ENCODE measurements around the gene DNAJC1.
"Not testable (repeated sequence)": the region's sequence is repeated elsewhere in the genome, so short reads cannot be mapped to it uniquely, and the experiment has no call there.

DNAJC1 gene, protein sequence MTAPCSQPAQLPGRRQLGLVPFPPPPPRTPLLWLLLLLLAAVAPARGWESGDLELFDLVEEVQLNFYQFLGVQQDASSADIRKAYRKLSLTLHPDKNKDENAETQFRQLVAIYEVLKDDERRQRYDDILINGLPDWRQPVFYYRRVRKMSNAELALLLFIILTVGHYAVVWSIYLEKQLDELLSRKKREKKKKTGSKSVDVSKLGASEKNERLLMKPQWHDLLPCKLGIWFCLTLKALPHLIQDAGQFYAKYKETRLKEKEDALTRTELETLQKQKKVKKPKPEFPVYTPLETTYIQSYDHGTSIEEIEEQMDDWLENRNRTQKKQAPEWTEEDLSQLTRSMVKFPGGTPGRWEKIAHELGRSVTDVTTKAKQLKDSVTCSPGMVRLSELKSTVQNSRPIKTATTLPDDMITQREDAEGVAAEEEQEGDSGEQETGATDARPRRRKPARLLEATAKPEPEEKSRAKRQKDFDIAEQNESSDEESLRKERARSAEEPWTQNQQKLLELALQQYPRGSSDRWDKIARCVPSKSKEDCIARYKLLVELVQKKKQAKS

DNA sequence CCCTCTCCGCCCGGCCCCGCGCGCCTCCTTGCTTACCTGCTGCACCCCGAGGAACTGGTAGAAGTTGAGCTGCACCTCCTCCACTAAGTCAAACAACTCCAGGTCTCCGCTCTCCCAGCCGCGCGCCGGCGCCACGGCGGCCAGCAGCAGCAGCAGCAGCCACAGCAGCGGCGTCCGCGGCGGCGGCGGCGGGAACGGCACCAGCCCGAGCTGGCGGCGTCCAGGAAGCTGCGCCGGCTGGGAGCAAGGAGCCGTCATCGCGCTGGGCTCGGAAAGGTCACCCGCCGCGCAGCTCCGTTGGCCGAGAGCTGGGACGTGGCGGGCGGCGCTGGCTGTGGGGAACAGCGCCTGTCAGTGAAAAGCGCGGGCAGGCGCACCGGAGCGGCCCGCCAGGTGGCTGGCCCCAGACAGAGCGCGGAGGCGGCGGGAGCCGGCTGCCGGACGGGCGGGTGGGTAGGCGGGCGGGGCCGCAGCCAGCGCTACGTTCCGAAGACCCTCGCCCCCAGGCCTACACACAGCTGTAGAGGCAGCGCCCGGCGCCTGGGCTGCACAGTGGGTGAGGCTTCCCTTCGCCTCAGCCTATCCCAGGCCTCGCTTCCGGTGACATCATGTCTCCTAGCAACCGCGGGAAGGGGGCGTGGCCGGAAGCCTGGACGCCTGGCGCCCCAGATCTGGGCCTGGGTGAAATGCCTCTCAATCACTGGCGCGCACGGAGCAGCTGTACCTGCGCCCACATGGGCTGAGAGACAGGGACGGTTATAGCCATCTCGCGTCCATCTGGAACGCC, at the start of gene DNAJC1:
Gene DNAJC1 (minus strand): TSS at position 554 of the 787 bp plus-strand sequence. CDS start 296 bp downstream, at position 258.
- peak; percentile 100 for DNase-seq

DNA sequence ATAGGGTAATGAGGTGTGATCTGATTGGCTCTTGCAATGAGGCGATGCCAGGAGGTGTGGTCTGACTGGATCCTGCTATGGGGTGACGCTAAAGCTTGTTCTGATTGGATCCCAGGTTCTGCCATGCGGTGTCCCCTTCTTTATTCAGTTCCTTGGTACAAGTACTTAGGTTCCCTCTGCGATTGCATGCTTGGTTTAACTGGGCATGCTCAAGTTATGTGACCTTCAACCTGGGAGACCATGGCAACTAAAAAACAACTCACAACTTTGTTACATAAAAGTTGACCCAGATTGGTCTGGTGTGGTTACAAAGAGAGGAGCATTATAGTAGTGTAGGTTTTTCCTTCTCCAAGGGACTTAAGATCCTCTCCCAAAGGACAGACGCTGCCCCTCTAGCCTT, 49.5 kb upstream of the DNAJC1 start:
- no peak for DNase-seq

DNA sequence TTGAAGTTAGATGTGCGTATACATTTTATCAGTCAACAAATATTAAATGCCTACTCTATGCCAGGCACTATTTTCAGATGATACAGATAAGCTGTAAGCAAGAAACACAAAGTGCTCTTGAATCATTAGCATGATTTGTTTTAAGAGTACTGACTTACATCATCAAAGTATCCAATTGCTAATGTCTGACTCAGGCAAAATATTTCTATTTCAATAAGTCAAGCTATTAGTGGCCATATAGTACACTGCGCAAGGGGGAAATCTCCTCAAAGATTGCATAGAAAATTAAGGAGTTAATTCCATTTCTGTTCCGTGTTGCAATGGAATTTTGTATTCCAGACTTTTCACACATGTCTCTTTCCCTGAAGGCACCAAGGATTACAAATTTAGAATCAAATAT, 46.1 kb upstream of the DNAJC1 start:
- no peak for DNase-seq

DNA sequence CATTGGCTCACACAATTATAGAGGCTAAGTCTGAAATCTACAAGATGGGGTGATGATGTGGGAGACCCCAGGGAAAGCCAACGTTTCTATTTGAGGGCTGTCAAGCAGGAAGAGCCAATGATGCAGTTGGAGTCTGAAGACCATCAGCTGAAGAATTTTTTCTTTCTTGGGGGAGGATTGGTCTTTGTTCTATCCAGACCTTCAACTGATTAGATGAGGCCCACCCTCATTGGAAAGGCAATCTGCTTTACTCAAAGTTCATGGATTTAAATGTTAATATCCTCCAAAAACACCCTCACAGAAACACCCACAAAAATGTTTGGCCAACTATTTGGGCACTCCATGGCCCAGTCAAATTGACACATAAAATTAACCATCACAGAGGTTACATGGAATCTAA, 44.3 kb upstream of the DNAJC1 start:
- no peak for DNase-seq

DNA sequence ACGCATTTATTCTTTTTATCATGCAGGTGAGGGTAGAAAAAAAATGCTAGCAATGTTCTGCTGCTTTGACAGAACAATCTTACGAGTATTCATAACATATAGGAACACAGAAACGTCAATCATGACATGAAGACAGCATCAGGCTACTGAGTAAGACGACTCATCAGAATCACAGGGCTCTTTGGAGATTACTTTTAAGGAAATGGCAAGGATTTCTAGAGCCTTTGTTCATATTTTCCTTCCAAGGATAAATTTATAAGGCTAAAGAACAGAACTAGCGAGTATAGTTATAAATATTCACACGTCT, 39.8 kb upstream of the DNAJC1 start:
- DNase-seq, result no peak

DNA sequence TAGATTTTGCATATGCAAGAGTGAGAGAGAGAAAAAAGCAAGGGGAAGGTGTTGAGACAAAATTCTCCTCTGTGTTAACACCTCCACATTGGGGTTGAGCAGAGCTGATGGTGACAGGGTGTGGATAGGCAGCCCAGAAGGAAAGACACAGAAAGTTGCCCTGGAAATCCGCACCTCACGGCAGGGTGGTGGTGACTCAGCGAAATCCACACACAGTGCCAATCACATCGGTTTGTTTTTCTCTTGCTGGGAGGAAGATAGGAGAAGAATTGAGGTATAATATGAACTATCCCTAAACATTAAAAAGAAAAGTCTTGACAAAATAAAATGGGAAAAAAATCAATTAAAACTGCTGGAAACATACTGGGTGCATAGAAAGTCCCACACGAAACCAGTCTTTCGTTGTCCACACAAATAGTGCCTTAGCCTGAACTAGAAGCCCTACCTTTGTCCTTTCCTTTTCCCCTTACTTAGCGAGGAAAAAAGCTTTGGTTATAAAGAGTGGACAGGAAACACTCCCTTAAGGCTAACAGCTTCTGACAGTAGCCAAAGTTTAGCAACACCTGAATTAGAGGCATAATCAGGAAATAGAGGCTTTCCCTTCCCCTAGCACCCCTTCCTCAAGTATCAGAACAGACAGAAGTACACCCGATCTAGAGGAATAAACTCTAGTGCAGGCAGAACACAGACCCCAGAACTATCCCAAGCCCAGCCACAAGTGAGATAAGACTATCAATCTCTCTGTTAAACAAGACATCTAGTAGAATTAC, 39.2 kb upstream of the DNAJC1 start:
- DNase-seq, result no peak

DNA sequence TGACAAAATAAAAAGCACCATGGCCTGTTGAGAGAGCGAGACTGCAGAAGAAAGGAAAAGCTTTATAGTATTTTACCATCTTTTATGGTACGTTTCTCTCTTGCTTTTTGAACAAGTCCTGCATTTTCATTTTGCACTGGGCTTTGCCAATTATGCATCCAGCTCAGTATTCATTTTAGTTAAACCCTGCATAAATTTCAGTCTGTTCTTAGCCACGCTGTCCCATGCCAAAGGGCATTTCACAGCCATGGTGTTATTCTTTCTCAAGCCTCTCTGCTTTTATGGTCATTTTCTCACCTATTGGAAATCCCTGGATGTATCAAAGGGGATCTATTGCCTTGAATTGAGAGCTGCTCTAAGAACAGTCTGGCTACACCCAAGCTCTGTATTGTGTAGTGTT, 30.8 kb upstream of the DNAJC1 start:
- DNase-seq, result no peak

DNA sequence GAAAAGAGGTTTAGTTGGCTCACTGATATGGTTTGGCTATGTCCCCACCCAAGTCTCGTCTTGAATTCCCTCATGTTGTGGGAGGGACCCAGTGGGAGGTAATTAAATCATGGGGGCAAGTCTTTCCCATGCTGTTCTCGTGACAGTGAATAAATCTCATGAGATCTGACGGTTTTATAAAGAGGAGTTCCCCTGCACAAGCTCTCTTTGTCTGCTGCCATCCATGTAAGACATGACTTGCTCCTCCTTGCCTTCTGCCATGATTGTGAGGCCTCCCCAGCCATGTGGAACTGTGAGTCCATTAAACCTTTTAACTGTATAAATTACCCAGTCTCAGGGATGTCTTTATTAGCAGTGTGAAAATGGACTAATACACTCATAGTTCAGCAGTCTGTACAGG, 28.7 kb upstream of the DNAJC1 start:
- DNase-seq, result not testable (repeated sequence)

DNA sequence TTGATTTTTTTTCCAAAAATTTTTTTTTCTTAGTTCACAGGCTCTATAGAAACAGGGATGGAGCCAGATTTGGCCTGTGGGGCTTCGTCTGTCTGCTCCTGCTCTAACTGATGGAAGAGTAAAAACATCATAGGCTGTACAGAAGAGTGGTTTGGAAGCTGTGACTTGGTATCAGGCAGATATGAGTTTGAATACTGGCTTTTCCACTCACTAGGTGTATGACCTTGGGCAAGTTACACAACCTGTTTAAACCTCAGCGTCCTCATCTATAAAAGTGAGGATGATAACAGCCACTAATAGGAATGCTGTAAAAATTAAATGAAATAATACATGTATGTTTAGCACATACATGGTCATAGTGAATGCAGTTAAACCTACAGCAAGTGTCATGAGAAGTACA, 26.9 kb upstream of the DNAJC1 start:
- no peak for DNase-seq

DNA sequence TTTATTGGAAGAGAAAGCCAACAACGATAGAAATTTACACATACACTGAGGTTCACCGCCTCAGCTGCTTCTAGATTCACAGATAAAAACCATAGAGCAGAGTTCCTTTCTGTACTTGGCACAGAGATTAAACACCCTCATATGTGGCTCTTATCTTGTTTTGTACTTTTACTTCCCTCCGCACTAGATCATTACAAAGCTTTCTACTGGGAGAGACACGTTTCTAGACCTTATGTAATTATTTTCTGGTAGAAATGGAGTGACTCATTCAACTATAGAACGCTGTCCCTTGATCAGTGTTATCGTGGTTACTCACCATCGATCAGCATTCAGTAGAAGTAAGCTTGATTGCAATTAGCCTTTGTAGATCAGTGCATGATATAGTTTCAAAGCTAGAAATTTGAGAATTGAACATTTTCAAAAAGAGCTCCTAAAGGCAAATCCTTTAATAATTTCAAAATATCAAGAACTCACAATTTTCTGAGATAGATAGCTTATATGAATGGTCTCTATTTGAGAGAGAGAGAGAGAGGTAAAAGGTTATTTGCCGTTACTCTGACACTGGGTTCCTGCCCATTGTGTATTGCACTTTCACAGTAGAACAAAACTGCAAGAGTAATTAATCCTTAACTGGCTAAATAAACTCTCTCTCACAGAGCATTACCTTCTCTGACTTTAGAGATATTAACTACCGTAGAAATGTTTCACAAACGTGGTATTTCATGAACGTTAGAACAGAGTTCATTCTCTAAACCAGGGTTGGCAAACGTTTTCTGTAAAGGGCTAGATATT, 26.1 kb upstream of the DNAJC1 start:
- no peak for DNase-seq

DNA sequence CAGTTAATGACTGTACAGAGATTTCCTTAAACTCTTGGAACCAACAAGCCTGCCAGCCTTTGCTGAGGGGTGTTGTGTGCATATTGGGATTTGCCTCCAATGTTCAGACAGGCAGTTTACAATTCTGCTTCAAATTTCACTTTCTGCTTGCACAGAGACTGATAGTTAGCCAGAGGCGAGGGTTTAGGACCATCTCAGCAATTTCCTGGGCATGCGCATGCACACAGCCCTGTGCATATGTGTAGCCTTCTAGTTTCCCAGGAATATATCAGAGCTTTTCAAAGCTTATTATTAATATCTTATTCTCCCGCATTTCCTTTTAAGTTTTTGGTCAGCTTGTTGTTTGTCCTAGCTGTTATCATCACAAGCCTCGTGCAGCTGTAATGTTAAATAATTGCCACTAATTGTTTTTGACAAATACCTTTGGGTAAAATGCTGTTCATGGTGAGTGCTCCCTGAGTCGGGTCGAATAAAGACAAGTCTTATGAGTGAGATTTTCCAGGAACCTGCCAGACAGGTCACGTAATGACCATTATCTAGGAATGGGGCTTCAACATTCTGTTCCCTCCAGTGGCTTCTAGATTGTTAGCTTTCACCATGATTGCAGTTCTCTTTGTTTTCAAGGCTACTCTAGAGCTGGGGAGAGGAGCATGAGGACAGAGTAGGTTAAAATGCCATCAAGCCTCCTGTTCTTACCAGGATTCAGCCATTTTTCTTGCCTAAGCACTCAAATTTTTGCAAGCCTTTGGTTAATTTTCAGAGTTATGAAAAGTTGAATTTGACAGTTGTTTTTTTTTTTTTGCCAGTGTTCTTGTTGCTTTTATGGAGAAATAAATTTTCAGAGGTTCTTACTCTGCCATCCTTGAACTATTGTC, 24.1 kb upstream of the DNAJC1 start:
- DNase-seq, result no peak

DNA sequence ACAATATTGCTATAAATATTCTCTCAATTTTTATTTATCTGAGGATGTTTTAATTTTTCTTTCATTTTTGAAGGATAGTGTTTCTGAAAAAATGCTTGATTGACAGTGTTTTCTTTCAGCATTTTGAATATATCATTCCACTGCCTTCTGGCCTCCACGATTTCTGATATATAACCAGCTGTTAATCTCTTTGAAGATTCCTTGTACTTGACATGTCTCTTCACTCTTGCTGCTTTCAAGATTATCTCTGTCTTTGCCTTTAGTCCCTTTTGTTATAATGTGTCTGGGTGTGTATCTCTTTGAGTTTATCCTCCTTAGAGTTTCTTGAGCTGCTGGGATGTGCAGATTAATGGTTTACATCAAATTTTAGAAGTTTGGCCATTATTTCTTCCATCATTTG, 22.8 kb upstream of the DNAJC1 start:
- no peak for DNase-seq

DNA sequence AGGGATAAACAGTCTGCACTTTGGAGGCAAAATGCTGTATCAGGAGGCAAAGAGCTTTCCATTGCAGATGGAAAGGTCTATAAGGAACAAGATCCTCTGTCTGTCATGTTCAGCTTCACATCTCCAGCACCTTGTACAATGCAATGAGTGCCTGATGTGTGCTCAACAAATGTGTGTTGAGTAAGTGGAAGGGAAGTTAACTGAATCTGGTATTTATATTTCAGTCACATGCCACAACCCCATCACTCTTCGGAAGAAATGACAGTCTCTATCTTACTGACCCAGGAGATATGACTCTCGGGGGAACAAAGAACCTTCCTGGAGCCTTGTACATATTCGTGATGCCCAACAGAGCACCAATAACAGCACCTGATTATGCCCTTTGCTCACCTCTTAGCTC, 20.0 kb upstream of the DNAJC1 start:
- DNase-seq, result no peak

DNA sequence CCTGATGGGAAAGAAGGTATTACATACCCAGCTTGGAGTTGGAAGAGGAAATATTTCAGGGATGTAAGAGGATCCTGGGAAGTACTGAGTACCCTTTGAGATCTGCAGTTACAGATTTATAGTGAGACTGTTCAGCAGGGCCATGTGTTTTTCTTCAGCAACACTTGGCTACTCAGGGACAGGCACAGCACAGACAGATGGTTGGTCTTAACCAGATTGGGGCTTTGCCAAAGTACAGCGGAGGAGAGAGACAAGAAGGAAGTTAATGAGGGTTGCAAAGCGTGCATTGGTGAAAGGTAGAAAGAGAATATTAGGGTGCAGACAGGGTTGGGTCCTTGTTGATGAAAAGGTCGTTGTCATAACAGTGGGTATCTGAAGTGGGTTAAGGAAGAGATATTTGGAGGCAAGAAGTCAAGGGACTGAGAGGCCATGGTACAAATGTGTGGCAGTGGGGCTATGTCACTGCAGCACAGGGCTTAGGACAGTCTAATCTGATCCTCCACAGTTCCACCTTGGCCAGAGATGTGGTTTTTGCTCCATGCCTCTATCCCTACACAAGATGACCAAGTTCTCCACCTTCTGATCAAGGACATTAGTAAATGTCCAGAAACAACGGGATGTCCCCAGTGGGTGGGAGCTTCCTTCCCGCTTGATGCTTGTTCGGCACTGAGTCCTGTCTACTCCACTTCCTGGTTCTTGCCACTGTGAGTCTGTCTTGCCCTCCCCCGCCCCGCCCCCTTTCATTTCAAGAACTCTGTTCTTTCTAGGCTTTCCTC, 18.9 kb upstream of the DNAJC1 start:
- peak; percentile 47 for DNase-seq

DNA sequence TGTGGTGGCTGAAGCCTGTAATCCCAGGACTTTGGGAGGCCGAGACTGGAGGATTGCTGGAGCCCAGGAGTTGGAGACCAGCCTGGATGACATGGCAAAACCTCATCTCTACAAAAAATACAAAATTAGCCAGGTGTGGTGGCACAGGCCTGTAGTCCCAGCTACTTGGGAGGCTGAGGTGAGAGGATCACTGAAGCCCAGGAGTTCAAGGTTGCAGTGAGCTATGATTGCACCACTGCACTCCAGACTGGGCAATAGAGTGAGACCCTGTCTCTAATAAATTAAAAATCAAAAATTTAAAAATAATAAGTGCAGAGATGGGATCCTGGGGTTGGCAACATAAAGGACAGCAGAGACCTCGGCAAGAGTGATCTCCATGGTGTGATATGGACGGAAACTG, 17.6 kb upstream of the DNAJC1 start:
- not testable (repeated sequence) for DNase-seq

DNA sequence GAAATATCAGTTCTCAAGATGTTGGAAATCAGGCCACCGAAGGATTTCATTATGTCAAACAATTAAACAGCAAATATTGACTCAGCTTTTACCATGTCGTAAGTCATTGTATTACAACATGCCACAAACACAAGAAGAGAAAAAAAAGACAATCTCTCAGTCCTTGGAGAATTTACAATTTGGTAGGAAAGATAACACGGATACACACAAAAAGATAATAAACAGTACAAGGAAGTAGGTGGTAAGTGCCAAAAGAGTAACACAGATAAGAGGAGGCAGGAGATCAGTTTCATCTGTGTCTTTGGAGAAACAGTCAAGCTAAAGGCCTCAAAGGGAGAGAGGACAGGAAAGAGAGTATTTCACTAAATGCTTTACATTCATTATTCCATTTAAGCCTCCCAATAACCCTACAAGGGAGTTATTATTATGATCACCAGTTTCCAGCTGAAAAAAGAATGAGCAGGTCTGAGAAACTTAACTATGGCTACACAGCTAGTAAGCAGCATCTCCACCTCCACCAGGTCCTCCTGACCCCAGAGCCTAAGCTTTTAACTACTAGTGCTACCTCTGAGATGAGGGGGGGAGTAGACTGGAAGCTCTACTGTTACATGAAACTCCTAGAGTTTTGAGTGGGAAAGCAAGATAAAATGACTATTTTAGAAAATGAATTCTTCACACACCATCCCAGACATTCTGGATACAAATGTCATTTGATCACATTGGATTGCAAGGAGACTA, 13.9 kb upstream of the DNAJC1 start:
- DNase-seq, result no peak

DNA sequence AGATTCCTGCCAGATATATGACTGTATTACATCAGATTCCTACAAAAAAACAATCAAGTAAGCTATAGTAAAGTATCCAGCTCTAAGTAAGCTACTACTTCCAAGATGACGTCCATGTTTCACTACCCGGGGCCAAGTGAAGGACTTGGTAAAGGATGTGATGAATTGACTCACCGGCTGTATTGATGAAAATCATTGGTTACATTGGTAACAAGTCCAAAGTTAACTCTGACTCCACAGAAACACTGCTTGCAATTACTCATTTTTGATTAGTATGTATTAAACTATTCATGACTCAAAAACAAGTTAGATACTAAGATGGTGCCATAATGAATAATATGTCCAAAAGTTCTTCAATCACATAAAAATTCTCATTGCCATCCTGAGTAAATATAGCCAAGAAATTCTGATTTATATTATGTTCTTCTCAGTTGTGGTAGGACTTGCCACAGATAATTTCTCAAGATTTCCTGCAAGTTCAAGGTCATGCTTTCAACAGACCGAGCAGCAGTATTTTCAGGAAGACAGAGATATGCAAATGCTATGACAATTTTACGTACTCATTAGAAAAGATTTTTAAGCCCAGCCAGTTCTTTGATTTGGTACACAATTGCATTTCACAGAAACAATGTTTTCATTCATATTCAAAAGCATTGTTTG, 12.6 kb upstream of the DNAJC1 start:
- no peak for DNase-seq

DNA sequence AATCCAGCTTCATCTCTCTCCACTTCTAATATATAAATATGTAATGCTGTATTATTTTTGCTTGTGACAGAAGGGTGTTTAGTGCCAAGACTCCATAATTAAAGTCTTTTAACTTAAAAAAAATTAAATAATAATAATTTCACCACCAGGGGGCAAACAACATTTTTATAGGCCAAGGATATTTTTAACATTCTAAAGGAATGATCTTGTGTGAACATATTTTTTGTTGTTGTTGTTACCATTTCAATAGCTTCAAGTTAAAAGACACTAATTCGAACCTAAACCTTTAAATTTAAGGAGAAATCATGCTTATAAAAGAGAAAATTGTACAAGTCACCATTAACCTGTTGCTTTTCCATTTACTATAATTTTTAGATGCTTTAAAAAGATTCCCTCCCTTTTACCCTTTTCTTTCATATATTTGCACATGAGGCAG, 7.5 kb upstream of the DNAJC1 start:
- DNase-seq, result no peak

DNA sequence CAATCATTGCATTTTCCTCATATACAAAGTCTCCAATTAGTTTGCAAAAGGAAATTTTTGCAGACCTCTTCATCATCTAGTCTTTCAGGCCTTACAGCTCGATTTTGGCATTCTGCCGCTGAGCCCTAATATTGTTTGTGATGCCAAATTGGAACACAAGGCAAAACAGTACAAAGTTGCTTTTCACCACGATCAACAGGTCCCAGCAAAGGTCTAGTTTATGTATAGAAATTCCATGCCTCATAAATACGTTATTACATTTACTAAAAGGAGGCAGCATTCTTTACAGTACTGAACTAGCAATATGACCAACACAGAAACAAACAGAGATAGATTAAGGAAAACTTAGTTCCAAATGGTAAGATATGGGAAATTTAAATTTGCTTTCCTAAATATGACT, 7.0 kb upstream of the DNAJC1 start:
- no peak for DNase-seq
